CD4-positive, alpha-beta T cell (primary cell): Measurements from ENCODE around the gene B3GLCT. TPM values are rescaled to one million over a fixed set of nuclear protein-coding genes. Genes with fewer than 3 reads are reported as not detected.

Source experiments
- ATAC-seq: fragments of 200-7000 bp; cut with Tn5 transposase; one replicate; pipeline ENCODE4 v1.10.0; 2022; ENCODE audit warnings: mild to moderate bottlenecking; ENCODE audit not compliant: poor library complexity
- CTCF ChIA-PET: fragments of 350-600 bp; sonication (Branson Sonifier 250); formaldehyde crosslinking; loops from one replicate; lab custom pipeline; 2021; ENCODE audit warnings: antibody characterized with exemption, inconsistent platforms; lab: Charles Lee
- POLR2A ChIA-PET: fragments of 350-600 bp; sonication (Branson Sonifier 250); formaldehyde crosslinking; loops from one replicate; lab custom pipeline; 2021; ENCODE audit warnings: antibody characterized with exemption, inconsistent platforms; lab: Charles Lee
- DNase-seq, 14 experiments: peaks; one replicate each; pipeline ENCODE4 v3.0.0-alpha.2; 2013 to 2020; ENCODE audit warnings: mixed read lengths in 2 of 14
- H3K27ac ChIP-seq, 2 donors: one replicate each; pipeline versions ENCODE4 v1.5.1 to v1.7.0; 2013; ENCODE audit warnings: low read length in 2 of 2, low read depth in 1 of 2, mild to moderate bottlenecking in 1 of 2
- H3K27me3 ChIP-seq, 2 experiments: 1 replicate in 1 of 2; 2 replicates in 1 of 2; pipeline versions ENCODE4 v1.6.1 to v1.7.0; 2013; ENCODE audit warnings: low read length in 2 of 2, control low read depth in 1 of 2, mild to moderate bottlenecking in 1 of 2, moderate library complexity in 1 of 2; ENCODE audit not compliant: insufficient read depth in 2 of 2, control insufficient read depth in 1 of 2
- H3K36me3 ChIP-seq: one replicate; pipeline ENCODE4 v1.6.1; 2013; ENCODE audit warnings: low read length, control low read depth; ENCODE audit not compliant: insufficient read depth
- H3K4me1 ChIP-seq: one replicate; pipeline ENCODE4 v1.6.1; 2013; ENCODE audit warnings: low read length, control low read depth; ENCODE audit not compliant: insufficient read depth
- H3K4me3 ChIP-seq: one replicate; pipeline ENCODE4 v1.5.1; 2013; ENCODE audit warnings: mild to moderate bottlenecking, low read length, moderate library complexity
- H3K9me3 ChIP-seq, 2 experiments: 1 replicate in 1 of 2; 2 replicates in 1 of 2; pipeline versions ENCODE4 v1.6.1 to v1.7.0; 2013; ENCODE audit warnings: low read length in 2 of 2, mild to moderate bottlenecking in 2 of 2, control low read depth in 1 of 2, moderate library complexity in 1 of 2; ENCODE audit not compliant: control insufficient read depth in 1 of 2, insufficient read depth in 1 of 2
- H3K27ac Mint-ChIP-seq: one replicate; pipeline ENCODE4 v1.8.0; 2020; ENCODE audit warnings: mixed read lengths
- H3K27me3 Mint-ChIP-seq: one replicate; pipeline ENCODE4 v1.8.0; 2021; ENCODE audit warnings: mixed read lengths
- H3K36me3 Mint-ChIP-seq: one replicate; pipeline ENCODE4 v1.8.0; 2021; ENCODE audit warnings: low read depth, mixed read lengths
- H3K4me1 Mint-ChIP-seq: one replicate; pipeline ENCODE4 v1.8.0; 2021; ENCODE audit warnings: low read depth, mixed read lengths
- H3K4me3 Mint-ChIP-seq: one replicate; pipeline ENCODE4 v1.8.0; 2020; ENCODE audit warnings: mild to moderate bottlenecking, mixed read lengths
- H3K9me3 Mint-ChIP-seq: one replicate; pipeline ENCODE4 v1.8.0; 2020; ENCODE audit warnings: mixed read lengths
- CTCF ChIP-seq: fragments of 200-600 bp; IDR thresholded peaks from one replicate; pipeline ENCODE4 v1.8.0; 2022; ENCODE audit warnings: antibody characterized with exemption, mild to moderate bottlenecking
- intact Hi-C, 2 experiments: fragments of 100-400 bp; cut with DNase I in 1 of 2; cut with micrococcal nuclease in 1 of 2; formaldehyde crosslinking; loops; one replicate each; pipeline versions ENCODE4 v1.15.1 to v1.9.0; 2023 to 2025; cut with DNase I, micrococcal nuclease
- total RNA-seq, 174 experiments: library from RNA in 2 of 174; stranded (reverse) in 2 of 174; gene quantifications; one replicate each; pipeline ENCODE4 v1.2.3 and lab custom pipeline; 2021 to 2026

B3GLCT gene
- total RNA-seq, 2 experiments from 2014 or later = 3.2 to 3.7 TPM

DNA sequence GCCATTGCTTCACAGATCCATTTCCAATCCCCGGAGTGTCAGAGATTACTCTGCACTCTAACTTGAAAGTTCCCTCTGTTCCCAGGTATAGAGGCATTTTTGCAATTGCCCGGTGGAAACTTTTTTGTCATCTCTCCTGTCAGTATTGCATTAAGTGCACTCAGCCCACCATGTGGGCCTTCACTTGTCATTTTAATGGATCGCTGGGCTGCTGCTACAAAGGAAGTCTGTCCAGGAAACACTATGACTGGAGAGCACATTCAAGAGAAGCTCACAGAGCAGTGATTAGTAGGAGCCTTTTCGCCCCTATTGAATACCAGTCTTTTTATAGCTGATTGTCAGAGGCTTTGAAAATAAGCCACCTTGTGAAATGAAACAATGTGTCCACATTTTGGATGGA is 180.9 kb downstream of the B3GLCT start:
- H3K4me1 Mint-ChIP-seq = no peaks in the 10 kb centered on the region
- ATAC-seq = no peak
- no peak overlapping the region for H3K4me3 Mint-ChIP-seq
- ChIA-PET POLR2A (no interaction called here), CTCF (no interaction called here)
- Histone ChIP-seq H3K9me3 (peaks cover 0 to 3% of the 10 kb centered on the region in 2 experiments), H3K4me3 (no peak overlapping the region), H3K4me1 (no peaks in the 10 kb centered on the region), H3K36me3 (no peaks in the 10 kb centered on the region), H3K27ac (no peak overlapping the region), H3K27me3 (no peaks in the 10 kb centered on the region)
- no peaks in the 10 kb centered on the region for H3K36me3 Mint-ChIP-seq
- no peak for DNase-seq
- intact Hi-C loops = no loop called here
- no peak for TF ChIP-seq CTCF
- peaks cover 30% of the 10 kb centered on the region for H3K27me3 Mint-ChIP-seq
- no peaks in the 10 kb centered on the region for H3K9me3 Mint-ChIP-seq
- H3K27ac Mint-ChIP-seq = no peak overlapping the region

Other genes with a start within 250 kb of the B3GLCT start
- gene HSPH1, start 38.1 kb upstream of the B3GLCT start, total RNA-seq = 100 to 1,000 TPM; 226 to 238 TPM